Activated CD4-positive, CD25-positive, alpha-beta regulatory T cell (primary cell): ENCODE data around the gene SSBP3.

ENCODE experiments used
- DNase-seq, 4 experiments: peaks; one replicate each; lab custom pipeline; 2025; lab: John Stamatoyannopoulos, UW

The SSBP3 gene

DNA sequence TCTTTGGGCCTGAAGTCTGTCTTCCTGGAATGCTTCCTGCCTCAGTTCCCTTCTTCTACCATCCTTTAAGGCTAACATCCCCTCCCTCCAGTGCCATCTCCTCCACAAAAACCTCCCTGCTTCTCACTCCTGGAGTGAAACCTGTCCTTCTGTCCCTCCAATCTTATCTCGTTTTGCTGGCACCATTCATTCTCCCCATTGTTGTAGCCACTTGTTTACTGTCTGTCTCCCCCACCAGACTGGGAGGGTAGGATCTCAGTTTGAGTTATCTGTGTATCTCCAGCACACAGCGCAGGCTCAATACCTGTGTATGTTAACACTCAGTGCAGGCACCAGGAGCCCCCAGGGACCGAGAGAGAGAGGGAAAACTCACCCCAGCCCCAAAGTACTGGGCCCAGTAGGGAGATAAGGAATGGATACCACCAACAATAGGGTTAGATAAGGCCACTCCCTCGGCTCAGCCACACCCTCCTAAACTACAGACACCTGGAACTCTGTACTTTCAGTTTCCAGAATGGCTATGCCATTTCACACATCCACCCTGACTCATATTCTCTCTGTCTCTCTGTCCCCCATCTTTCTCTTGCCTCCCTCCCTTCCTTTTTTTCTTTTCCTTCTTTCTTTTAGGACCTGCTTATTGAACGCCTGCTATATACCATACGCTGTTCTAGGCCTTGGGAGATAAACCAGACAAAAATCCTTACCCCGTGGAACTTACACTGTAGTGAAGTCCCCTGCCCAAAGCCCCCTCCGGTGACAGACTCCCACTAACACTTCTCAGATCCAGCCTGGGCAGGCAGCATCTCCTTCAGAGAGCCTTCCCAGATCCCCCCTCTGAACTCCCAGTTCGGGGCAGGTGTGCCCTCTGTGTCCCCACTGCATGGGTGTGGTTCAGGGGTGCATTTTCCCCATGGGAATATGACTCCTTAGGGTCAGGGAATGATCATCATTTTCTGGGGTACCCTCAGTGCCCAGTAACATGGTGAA, 3.3 kb upstream of the SSBP3 start:
- no peak for DNase-seq

DNA sequence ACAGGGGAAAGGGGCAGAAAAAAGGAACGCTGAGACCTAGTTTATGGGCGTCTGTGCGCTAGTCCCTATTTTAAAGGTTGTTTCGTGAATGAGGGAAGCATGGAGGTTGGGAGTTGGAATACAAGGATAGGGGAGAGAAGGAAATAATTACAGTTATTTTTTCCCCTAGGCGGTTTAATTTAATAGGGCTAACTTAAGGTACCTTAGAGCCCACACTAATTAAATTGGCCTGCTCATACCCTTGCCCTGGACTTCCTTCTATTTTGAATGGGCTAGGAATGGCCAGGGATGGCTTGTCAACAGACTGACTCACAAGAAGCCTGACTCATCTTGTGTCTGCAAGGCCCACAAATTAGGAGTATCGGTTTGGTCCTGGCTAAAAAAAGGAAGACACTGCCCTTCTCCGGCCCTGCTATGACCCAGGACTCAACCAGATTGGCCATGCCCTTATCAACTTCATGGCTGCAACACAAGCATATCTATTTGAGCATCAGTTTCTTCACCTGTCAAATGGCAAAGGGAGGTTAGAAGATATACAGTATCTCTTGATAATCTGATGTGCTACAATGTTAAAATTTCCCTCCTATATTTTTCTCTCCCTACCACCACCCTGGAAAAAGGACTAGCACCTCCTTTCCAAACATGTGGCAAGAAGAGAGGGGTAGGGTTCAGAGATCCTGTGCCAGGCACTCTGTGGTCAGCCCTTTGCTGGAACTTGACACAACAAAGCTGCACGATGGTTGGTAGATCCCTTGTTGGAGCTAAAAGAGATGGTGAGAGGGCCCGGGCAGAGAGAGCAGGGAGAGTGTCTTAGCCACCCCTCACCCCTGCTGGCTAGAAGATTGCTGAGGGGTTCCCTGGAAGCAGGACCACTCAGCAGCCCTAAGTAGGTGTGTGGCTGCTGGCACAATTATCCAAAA, 2.2 kb upstream of the SSBP3 start:
- no peak for DNase-seq

DNA sequence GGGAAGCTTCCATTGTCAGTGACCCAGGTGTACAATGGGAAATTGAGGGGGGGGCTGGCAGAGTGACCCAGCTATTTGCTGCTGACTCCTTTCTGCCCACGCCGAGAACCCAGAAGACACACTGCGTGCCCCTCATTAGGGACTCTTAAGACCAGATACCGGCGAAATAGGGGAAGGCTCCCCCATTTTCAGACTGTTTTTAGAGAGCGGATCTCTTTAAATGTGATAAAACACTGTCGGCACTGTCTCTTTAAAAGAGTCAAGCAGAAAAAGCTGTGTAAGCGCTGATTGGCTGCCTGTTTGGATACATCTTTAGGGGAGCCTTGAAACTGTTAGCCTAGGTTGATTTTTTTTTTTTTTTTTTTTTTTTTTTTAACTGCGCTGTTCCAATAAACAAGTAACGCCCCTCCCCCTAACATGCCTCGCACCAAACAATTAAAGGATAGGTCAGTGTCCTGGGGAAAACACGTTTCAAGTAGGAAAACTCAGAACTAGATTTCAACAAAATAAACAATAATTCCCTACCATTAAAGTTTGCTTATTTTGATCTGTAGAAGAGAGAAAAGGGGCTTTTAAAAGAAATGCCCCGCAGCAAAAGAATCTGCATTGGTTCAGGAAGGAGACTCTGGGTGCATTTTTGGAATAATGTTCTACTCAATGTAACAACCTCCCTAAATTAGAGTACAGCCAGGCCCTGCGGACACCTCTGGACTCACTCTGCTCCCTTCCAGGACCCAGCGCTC, 1.4 kb upstream of the SSBP3 start:
- peak in 2 of 4 experiments; percentile 15 to 23 for DNase-seq

DNA sequence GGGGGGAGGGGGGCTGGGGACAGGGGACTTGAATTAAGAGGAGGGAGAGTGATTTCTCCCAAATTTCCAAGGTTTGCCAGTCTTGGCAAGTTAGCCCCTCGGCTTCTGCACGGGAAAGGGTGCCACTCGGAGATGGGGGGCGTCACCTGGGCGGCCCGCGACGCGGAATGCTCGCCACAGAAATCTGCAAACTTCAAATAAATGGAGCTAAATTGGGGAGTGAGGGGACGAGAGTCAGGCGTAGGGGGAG, 885 bp upstream of the SSBP3 start:
- no peak for DNase-seq

DNA sequence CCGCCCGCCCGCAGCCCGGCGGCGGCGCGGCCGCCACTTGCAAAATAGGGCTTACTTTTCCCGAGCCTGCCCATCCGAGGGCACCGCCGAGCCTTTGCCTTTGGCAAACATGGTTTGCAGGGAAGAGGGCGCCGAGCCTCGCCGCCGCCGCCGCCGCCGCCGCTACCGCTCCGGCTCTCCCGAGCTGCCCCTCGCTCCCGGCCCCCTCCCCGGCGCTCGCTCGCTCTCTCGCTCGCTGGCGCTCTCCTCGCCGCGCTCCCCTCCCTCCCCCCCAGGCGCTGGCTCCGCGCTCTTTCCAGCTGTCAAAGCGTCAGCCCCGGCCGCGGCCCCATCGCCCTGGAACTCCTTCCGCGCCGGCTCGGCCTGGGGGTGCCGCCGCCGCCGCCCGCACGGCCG, 298 bp downstream of the SSBP3 start:
- DNase-seq: peak in 1 of 4 experiments; percentile 53

DNA sequence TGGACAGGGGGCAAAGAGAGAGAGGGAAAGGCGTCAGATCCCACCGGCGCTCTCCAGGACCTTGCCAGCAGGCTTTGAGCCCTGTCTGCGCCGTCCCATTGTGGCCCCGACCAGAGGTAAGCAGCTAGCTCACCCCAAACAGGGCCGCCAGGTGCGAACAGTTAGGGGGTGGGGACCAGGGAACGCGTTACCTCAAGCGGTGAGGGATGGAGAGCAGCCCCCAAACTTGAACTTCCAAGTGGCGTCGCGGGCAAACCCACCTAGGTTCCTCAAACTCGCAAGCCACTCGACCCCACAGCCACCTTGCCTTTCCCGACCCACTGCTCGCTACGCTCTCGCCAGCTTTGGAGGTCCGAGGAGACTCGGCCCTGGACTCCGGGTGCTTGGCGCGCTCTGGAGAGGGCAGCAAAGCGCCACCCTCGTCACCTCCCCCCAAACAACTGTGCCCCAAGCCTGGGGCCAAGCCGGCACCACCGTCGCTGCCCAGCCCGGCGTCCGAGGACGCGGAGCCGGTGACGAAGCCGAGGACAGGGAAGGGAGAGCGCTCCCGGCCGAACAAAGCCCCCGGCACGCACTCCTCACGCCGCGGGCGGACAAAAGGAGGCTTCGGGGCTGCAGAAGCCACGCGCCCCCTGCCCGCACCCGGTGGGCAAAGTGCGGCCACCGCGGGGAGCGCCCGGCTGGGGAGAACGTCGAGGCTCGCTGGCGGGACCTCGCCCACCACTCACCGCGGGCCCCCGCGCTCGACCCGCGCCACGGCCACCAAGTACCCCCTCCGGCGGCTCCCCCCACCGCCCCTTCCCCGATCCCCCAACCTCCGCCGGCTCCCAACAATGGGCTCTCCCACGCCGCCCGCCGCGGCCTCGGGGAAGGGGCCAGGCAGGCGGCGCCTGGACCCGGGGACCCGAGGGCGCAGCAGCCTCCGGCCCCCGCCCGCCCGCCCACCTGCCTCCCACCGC, 976 bp downstream of the SSBP3 start:
- DNase-seq: no peak

DNA sequence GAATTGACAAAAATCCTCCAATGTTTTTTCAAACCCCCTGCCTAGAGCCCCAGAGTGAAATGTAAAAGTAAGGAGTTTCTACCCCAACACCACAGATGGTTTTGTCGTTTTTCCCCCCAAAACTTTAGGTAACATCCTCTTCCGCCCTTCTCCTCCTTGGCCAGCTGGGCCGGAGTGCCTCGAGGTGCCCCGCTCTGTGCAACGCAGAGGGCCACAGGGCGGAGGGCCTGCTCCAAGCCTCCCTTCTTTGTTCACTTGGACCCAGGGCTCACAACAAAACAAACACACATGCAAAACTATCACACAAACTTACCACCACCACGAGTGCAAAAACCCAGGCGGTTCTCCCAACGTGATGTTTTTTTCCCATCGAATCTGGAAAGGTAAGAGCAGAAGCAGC, 1.9 kb downstream of the SSBP3 start:
- DNase-seq: no peak

DNA sequence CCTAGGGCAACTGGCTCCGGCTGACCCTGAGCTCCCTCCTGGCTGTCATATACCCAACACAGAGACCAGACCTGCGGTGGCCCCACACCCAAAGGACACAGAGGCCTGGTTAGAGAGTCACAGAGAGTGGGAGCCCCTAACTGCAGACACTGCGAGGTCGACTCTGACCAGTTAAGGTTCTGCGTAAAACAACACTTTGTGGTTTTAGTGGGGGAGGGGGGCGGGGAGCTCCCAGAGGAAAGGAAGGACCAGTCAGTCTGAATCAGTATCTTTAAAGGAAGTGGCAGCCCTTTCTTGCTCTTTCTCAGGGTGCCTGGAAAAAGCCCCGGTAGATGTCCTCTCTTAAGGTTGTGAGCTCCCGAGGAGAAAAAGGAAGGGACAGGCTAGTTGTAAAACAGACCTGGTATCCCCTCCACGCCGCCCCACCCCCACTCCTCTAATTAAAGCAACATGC, 2.4 kb downstream of the SSBP3 start:
- no peak for DNase-seq

DNA sequence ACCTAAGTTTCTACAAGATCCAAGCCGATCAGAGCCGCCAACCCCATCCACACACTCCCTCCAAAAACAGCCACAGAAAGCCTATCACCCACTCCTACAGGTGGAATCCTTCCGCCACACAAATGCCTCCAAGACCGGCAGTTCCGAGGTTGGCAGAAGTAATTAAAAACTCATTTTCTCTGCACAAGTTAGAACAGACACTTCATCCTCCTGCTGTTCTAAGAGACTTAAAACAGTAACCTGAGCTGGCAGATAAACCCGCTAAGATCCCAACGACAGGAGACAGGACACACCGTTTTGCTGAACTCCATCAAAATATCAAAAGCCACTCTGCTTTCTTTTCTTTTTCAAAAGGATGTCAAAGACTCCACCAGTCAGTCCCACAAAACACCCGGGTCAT, 2.8 kb downstream of the SSBP3 start:
- DNase-seq: no peak

DNA sequence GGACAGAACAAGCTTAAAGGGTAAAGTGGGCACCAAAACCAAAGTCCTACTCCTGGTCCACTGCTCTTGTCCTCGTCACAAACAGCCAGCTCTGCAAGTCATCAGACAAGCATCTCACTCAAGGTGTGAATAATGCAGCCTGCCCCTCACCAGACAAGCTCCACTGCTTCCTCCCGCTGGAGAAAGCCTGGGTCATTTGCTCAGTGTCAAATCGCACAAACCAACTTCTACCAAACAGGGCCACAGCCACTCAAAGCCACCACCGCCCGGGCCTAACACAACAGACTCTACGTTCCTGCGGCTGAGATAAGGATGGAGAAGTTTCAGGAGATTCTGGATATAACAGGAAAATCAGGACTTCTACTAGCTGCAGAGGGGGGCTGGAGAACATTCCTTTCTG, 3.3 kb downstream of the SSBP3 start:
- DNase-seq: no peak

DNA sequence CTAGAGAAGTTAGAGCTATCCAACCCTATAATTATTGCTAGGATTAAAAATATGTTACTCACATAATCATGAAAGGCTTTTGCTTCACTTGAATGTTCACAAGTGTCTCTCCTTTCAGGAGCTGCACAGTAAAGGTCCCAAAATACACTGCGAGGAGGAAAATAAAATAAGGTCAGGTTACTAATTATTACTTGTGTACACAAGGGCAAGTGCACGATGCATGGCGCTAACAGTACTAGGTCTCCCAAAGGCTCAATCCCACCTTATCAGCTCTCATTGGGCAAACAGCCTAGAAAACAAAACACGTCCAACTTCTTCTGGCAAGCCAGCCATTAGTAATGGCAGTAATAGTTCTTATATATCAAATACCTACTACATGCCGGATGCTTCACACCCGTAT, 4.4 kb downstream of the SSBP3 start:
- no peak for DNase-seq

DNA sequence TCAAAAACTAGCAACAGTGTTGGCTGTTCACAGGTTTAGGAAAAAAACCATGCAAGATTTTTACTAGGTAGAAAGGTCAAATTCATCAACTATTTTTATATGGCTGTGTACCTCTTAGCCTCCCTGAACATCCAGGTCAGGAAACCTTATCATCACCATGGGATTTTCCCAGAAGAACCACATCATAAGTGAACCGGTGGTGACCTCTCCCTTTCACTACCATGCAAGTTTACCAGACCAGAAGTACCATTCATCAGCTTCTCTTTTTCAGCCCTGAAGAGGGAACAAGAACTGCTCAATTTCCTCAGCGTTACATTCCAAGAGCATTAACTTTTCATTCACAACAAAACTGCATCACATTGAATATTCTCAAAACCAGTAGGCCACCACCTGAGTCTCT, 5.9 kb downstream of the SSBP3 start:
- no peak for DNase-seq

DNA sequence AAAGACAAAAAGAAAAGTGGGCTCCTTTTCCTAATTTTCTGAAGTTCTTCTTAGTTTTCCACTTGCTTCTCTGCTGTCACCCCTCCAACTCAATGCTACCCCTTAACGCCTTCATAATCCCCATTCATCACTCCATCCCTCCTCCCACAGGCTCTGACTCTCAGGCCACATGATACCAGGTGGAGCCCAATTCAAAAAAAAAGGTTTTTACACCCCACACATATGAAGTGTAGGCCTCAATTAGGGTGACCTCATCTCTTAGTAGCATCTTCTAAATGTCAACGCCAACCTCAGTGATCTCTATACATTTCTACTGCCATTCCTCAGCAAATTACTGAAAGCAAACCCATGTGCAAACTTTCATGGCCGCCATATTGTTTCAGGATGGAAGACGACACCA, 6.4 kb downstream of the SSBP3 start:
- no peak for DNase-seq

DNA sequence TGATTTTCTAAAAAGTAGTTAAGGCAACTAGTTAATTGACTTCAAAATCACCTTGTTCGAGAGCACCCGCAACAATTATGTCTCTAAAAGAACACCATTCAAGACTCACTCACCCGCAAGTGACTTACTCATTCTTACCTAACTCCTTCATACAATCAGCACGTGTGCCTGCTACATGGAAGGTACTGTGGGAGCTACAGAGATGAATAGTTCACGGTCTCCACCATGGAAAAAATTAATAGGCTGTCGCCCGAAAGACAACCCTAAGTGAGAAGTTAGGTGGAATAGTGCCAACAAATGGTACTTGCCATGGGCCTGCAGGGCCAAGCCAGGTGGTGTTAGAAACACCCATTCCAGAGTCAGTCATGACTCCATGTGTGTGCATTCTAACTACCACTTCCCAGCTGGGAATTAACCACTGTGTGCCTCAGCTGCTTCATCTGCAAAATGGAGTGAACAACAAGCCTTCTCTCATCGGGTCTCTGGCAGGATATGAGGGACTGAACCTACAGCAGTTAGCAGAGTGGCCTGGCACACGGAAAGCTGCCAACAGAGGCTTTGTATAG, 7.1 kb downstream of the SSBP3 start:
- no peak for DNase-seq

DNA sequence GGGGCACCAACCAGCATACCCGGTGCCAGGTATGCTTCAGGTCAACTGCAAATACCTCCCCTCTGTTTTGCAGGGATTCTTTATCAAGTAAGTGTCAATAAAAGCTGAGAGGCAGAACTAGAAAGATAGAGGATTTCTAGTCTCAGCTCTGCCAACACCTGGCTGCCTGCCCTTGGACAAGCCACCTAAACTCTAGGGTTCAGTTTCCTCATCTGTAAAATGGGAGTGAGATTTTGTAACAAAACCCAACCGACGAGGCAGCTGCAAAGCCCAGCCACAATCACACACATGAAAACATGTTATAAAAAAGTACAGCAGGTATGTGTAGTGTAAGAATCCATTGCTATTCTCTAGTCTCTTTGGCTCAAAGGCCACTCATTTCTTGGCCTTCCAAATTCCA, 8.2 kb downstream of the SSBP3 start:
- DNase-seq: no peak

DNA sequence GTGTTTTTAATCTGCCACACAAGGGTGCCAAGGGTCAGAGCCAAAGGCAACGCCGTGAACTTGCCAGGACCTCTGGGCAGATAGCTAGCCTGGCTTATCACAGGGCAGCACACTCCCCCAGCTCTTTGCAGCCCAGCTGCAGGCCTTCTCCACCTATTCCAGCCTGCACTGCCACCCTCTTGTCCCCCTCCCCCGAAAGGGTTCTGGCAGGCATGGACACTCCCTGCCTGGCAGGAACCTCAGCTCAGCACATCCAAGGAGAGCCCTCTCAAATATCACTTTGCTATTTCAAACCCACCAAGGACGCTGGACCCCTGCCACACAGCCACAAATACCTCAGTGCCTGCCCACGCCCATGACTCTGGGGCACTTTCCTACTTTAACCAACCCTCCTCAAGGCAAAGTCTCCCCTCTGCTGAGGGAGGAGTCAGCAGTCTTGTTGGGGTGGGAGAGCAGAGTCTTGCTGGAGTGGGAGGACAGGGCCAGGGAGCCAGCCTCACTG, 9.1 kb downstream of the SSBP3 start:
- no peak for DNase-seq

DNA sequence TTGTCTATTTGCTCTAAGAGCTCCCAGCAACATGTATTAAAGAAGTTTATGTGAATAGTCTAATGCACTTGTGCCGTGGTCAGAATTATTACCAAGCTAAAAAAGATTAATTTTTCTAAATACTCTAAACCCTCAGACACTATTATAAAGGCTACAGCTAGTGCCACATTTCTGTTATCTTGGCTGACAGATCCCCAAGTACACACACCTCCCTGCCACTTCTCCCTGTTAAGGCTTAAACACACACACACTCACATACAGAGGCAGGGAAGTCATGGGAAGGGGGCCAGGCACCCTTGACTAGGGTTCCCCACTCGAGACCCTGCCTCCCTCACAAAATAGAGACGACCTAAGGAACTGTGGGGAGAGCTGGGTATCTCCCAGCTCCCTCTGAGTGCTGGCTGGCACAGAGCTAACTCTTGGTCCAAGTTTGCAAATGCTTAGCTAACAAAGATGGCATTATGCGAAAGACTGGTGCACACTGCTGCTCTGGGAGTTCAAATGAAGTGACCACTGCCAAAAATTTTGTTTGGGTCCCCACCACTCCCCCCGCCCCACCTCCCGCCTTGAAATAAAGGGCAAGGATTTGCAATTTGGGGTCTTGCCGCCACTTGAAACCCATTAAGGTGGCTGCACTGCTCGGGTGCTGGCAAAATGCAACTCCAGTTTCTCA, 9.8 kb downstream of the SSBP3 start:
- no peak for DNase-seq

DNA sequence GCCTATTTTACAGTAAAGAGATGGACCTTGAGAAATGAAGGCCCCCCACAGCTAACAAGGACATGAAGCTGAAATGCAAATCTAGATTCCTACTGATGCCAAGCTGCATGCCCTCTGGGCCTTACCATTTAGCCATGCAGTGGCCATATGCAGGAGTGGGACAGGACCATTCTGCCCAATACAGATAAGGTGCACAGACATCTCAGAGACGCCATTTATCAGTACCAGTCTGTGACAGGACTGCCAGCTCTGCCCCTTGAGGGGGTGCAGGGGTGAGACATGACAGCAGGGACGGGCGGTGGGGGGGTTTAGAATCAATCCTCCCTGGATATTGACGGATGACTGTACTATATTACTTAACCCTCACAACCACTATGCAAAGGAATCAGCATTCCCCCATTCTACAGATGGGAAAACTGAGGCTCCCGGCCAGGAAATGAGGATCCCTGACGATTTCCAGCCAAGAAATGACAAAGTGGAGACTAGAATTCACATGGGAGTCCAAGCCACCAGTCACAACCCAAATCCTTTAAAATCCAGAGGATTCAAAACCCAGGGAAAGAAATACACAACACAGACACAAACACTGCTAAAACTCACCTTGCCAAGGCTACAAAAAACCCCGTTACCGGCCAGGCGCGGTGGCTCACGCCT, 10.8 kb downstream of the SSBP3 start:
- DNase-seq: no peak

DNA sequence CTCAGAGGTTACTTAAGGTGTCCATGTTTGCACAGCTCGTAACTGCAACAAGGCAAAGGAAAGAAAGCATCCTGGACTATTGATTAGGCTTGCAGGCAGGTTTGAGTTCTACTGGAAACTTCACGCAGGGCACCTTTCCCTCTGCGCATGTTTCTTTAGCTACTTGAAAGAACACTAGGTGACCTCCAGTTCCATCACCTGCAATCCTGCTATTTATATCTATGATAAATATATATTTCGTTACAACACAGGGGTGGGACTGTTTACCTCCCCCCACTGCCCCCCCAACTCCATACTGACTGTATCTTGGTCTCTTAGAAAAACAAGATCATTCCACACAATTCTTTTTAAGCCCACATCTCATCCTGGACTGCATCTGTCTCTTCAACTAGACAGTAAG, 12.1 kb downstream of the SSBP3 start:
- no peak for DNase-seq

DNA sequence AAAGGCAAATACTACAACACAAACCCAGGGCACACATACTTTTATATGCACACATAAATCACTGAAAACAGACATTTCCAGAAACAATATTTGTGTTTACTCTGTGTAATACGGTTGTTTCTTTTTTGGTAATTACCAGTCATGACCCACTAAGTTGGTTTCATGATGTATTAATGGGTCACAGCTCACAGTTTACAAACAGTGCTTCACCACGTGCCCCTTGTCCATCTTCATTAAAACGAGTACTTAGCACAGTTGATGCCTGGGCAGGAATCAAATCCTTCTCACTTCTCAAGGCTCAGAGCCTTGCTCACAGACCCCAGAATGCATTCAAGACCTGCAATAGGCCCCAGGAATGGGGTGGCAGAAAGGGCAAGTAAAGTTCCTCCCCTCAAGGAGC, 13.8 kb downstream of the SSBP3 start:
- DNase-seq: no peak
